GM12878 (cell line): ENCODE data around the gene CORO7. TPM values are rescaled to one million over a fixed set of nuclear protein-coding genes. Genes with fewer than 3 reads are reported as not detected.

Experiments used
- SMAD1 ChIP-seq: fragments of 450-650 bp; IDR thresholded peaks from 2 replicates; pipeline ENCODE4 v1.6.1; 2018; ENCODE audit warnings: mild to moderate bottlenecking, low read depth; ENCODE audit not compliant: partially characterized antibody
- polyA plus RNA-seq, 11 experiments: library from polyadenylated mRNA; depleted of rRNA in 4 of 11; unstranded in 6 of 11; stranded (reverse) in 5 of 11; fragments of >200 nt; fragmentation: Nextera tagmentation in 4 of 11; fragmentation: Illumina TruSeq in 1 of 11; extraction: Ambion mirVana in 4 of 11; extraction: Trizol in 1 of 11; gene quantifications; 1 replicate in 1 of 11; 2 replicates in 10 of 11; pipeline versions ENCODE4 v1.2.1 to v1.2.3, GENCODE V29; 2011 to 2016; ENCODE audit warnings: inconsistent platforms in 2 of 11, missing spikeins in 2 of 11, low read depth in 1 of 11
- total RNA-seq, 4 experiments: library from RNA; depleted of rRNA in 3 of 4; stranded (reverse); fragments of >200 nt in 3 of 4; fragmentation: Illumina TruSeq in 1 of 4; extraction: Trizol in 1 of 4; gene quantifications; 2 replicates each; pipeline versions ENCODE4 v1.2.1 to v1.2.3, GENCODE V29; 2013 to 2021
- TF ChIP-seq, protein P1 (sequence below): IDR thresholded peaks from 2 replicates; pipeline ENCODE4 v1.6.1; 2012; ENCODE audit warnings: low read length, inconsistent platforms
- TF ChIP-seq, protein P2 (sequence below): fragments of 450-650 bp; formaldehyde crosslinking; IDR thresholded peaks from 2 replicates; pipeline ENCODE4 v1.5.0; 2022; ENCODE audit warnings: mild to moderate bottlenecking, missing genetic modification characterization
- TF ChIP-seq, protein P3 (sequence below): fragments of 450-650 bp; IDR thresholded peaks from 2 replicates; pipeline ENCODE4 v1.6.1; 2018; ENCODE audit warnings: borderline replicate concordance, mild to moderate bottlenecking; ENCODE audit not compliant: partially characterized antibody

CORO7 gene
- total and polyA plus RNA-seq, 10 of the 15 experiments (the other 5 are each of a cell fraction or from before 2014, with no cell fraction given), result 0.64 to 89.2 (median 43.7) TPM

DNA sequence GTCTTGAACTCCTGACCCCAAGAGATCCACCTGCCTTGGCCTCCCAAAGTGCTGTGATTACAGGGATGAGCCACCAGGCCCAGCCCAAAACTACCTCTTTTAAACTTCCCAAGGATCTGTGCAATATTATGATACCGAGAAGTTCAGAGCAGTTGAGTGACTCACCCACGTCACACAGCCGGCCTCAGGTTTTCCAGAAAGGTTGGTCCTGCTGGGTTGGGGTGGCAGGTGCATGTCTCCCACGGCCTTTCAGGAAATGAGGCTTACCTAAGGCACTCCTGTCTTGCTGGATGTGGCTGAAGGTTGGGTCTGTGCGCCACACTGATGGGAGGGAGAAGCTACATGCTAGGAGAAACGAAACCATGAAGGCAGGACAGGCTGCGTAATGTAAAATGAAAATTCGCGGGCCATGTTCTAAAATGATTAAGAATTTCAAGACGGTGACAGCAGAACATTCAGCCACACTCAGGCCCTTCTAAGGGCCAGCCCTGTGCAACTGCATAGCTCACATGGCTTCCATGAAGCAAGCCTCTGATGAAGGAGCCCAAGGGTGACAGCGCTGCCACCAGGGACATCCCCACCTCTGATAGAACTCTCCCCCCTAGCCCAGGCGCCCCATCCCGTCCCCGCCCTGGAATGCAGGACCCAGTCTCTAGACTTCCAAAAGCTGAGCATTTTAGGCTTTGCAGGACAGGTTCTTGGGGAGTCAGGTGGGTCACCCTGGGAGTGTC is 107.1 kb downstream of the CORO7 start (continued):
- TF ChIP-seq, protein P1, sequence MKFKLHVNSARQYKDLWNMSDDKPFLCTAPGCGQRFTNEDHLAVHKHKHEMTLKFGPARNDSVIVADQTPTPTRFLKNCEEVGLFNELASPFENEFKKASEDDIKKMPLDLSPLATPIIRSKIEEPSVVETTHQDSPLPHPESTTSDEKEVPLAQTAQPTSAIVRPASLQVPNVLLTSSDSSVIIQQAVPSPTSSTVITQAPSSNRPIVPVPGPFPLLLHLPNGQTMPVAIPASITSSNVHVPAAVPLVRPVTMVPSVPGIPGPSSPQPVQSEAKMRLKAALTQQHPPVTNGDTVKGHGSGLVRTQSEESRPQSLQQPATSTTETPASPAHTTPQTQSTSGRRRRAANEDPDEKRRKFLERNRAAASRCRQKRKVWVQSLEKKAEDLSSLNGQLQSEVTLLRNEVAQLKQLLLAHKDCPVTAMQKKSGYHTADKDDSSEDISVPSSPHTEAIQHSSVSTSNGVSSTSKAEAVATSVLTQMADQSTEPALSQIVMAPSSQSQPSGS, result no peak
- TF ChIP-seq, protein P2, sequence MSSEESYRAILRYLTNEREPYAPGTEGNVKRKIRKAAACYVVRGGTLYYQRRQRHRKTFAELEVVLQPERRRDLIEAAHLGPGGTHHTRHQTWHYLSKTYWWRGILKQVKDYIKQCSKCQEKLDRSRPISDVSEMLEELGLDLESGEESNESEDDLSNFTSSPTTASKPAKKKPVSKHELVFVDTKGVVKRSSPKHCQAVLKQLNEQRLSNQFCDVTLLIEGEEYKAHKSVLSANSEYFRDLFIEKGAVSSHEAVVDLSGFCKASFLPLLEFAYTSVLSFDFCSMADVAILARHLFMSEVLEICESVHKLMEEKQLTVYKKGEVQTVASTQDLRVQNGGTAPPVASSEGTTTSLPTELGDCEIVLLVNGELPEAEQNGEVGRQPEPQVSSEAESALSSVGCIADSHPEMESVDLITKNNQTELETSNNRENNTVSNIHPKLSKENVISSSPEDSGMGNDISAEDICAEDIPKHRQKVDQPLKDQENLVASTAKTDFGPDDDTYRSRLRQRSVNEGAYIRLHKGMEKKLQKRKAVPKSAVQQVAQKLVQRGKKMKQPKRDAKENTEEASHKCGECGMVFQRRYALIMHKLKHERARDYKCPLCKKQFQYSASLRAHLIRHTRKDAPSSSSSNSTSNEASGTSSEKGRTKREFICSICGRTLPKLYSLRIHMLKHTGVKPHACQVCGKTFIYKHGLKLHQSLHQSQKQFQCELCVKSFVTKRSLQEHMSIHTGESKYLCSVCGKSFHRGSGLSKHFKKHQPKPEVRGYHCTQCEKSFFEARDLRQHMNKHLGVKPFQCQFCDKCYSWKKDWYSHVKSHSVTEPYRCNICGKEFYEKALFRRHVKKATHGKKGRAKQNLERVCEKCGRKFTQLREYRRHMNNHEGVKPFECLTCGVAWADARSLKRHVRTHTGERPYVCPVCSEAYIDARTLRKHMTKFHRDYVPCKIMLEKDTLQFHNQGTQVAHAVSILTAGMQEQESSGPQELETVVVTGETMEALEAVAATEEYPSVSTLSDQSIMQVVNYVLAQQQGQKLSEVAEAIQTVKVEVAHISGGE (CRISPR knock-in tag), result no peak
- TF ChIP-seq, protein P3, sequence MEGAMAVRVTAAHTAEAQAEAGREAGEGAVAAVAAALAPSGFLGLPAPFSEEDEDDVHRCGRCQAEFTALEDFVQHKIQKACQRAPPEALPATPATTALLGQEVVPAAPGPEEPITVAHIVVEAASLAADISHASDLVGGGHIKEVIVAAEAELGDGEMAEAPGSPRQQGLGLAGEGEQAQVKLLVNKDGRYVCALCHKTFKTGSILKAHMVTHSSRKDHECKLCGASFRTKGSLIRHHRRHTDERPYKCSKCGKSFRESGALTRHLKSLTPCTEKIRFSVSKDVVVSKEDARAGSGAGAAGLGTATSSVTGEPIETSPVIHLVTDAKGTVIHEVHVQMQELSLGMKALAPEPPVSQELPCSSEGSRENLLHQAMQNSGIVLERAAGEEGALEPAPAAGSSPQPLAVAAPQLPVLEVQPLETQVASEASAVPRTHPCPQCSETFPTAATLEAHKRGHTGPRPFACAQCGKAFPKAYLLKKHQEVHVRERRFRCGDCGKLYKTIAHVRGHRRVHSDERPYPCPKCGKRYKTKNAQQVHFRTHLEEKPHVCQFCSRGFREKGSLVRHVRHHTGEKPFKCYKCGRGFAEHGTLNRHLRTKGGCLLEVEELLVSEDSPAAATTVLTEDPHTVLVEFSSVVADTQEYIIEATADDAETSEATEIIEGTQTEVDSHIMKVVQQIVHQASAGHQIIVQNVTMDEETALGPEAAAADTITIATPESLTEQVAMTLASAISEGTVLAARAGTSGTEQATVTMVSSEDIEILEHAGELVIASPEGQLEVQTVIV, result no peak
- no peak for TF ChIP-seq SMAD1
- TF ChIP-seq, all 136 proteins: peak for 0
